ENCODE data around the gene ODF2. TPM values are rescaled to one million over a fixed set of nuclear protein-coding genes. Genes with fewer than 3 reads are reported as not detected.

ODF2 gene
- total and polyA plus RNA-seq, 2 donors (not counting 3 experiments of a cell fraction or from before 2014, with no cell fraction given): 16.7 to 49.5 TPM

DNA sequence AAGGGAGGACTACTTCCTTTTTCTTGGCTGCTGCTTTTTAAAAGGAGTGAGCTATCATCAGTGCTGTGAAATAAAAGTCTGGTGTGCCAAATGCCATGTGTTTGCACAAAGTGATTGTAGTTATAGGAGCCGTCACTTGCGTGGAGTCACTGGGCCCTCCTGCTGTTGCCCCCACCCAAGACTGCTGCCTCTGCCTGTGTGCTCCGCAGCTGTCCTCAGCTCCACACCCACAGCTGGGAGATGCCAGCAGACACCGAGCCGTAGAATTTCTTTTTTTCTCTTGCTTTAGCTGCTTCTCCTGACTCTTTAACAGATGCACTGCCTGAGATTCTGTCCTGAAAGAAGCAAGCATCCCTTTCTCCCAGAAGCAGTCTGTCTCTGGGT lies 38.9 kb downstream of the ODF2 start:
- H3K4me1 ChIP-seq (ENCODE audit: control insufficient read depth, extremely low read depth, insufficient read depth, low read length): peaks cover 26% of the 10 kb centered on the region
- H3K27me3 ChIP-seq (ENCODE audit: control insufficient read depth in 2 of 2, insufficient read depth in 2 of 2, low read length in 2 of 2): no peaks in the 10 kb centered on the region
- POLR2A ChIA-PET: interaction anchor here (1.2 to 1.9 kb wide), 3 partner anchors 10 to 59 kb away, joined by 4 to 8 read pairs (median 6); partner anchors contain the start of gene SPTAN1
- no peaks in the 10 kb centered on the region for H3K79me2 ChIP-seq (ENCODE audit: control insufficient read depth, insufficient read depth, low read length)
- peak overlapping the region; percentile 29 for H3K27ac ChIP-seq (ENCODE audit: insufficient read depth, low read depth, low read length)
- H3K36me3 ChIP-seq (ENCODE audit: control insufficient read depth in 2 of 2, extremely low read depth in 1 of 2, insufficient read depth in 2 of 2, low read length in 2 of 2): peaks cover 3 to 22% of the 10 kb centered on the region in 2 experiments
- no peaks in the 10 kb centered on the region for H3K9me1 ChIP-seq (replicated peaks; ENCODE audit: control insufficient read depth, extremely low read depth, insufficient read depth, low read length)
- peak overlapping the region; percentile 14 for H3K9ac ChIP-seq (replicated peaks; ENCODE audit: extremely low read depth, insufficient read depth, low read length)
- H4K20me1 ChIP-seq (replicated peaks; ENCODE audit: control insufficient read depth, extremely low read depth, insufficient read depth, low read length): no peaks in the 10 kb centered on the region
- H3K4me3 ChIP-seq (replicated peaks in 1 of 3; ENCODE audit: insufficient read depth in 1 of 3, low read depth in 1 of 3, low read length in 3 of 3): no peak overlapping the region
- BruUV-seq (replicated peaks): no TSS peak
- intact Hi-C loops (cut with micrococcal nuclease) (loop anchor here (1.0 to 2.0 kb wide), 4 partner anchors 10 to 64 kb away; partner anchors contain the start of genes GLE1 and ODF2), dilution Hi-C loops (cut with MboI; ENCODE audit: extremely low pct_ligation_motif_present, low sequenced_read_pairs) (no loop called here)
- no peak overlapping the region for H2AFZ ChIP-seq (ENCODE audit: low read depth, low read length)
- H3K4me2 ChIP-seq (ENCODE audit: insufficient read depth, low read length): peak overlapping the region; percentile 30
- no peak for FAIRE-seq
- no peak for TF ChIP-seq CTCF (IDR thresholded peaks at IDR 0.05; ENCODE audit: extremely low read depth in 1 of 2, insufficient read depth in 1 of 2, low read depth in 1 of 2, low read length in 2 of 2)
- no peak for TF ChIP-seq MYC (IDR thresholded peaks at IDR 0.05; ENCODE audit: low read depth, low read length)
- no peak for TF ChIP-seq EZH2 (IDR thresholded peaks at IDR 0.05; ENCODE audit: borderline replicate concordance, low read depth, low read length, severe bottlenecking)
- no peak for TF ChIP-seq JUN (IDR thresholded peaks at IDR 0.05; ENCODE audit: borderline replicate concordance, insufficient read depth, insufficient read length, low read depth)
- TF ChIP-seq, protein P1, sequence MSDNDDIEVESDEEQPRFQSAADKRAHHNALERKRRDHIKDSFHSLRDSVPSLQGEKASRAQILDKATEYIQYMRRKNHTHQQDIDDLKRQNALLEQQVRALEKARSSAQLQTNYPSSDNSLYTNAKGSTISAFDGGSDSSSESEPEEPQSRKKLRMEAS (IDR thresholded peaks at IDR 0.05; ENCODE audit: insufficient read depth, insufficient read length): no peak
- TF ChIP-seq POLR2AphosphoS5 (IDR thresholded peaks at IDR 0.05; ENCODE audit: insufficient read depth, low read depth, low read length): no peak
- no peak for TF ChIP-seq GATA2 (IDR thresholded peaks at IDR 0.05; ENCODE audit: insufficient read depth, insufficient read length, low read depth, low read length)
- no peak for TF ChIP-seq FOS (IDR thresholded peaks at IDR 0.05; ENCODE audit: borderline replicate concordance, insufficient read depth, low read length)
- no peak for TF ChIP-seq POLR2A (IDR thresholded peaks at IDR 0.05; ENCODE audit: low read depth, low read length)
- no peaks in the 10 kb centered on the region for H3K9me3 ChIP-seq (replicated peaks; ENCODE audit: control insufficient read depth, insufficient read depth, low read length)
- CTCF ChIA-PET: interaction anchor here (0.8 to 2.7 kb wide), 7 partner anchors 10 to 133 kb away, joined by 3 to 19 read pairs (median 6); partner anchors contain the start of gene GLE1
- no peak for DNase-seq (ENCODE audit: low read depth, low spot score)
